Brain pericyte (primary cell): ENCODE results near the gene PALB2.
"Not testable (repeated sequence)": the region's sequence is repeated elsewhere in the genome, so short reads cannot be mapped to it uniquely, and the experiment has no call there.

Experiments used
- DNase-seq: peaks from one replicate; pipeline ENCODE4 v3.0.0-alpha.2; 2012; ENCODE audit warnings: low read depth, low spot score

PALB2 gene

GRCh38 chr16:23584186-23585076, 56.7 kb downstream of the PALB2 start:
- DNase-seq: no peak

GRCh38 chr16:23583271-23583670, 57.8 kb downstream of the PALB2 start:
- not testable (repeated sequence) for DNase-seq

GRCh38 chr16:23581764-23582163, 59.3 kb downstream of the PALB2 start:
- DNase-seq: no peak

- no peak for DNase-seq
Observed at GRCh38 chr16:23580391-23580790, 60.7 kb downstream of the PALB2 start.

- no peak for DNase-seq
Observed at GRCh38 chr16:23579371-23579770, 61.7 kb downstream of the PALB2 start.

- no peak for DNase-seq
Observed at GRCh38 chr16:23578101-23578830, 62.8 kb downstream of the PALB2 start.

- DNase-seq: no peak
Observed at GRCh38 chr16:23577493-23577892, 63.6 kb downstream of the PALB2 start.

GRCh38 chr16:23575834-23576233, 65.3 kb downstream of the PALB2 start:
- no peak for DNase-seq

- DNase-seq: no peak
Observed at GRCh38 chr16:23573817-23574216, 67.3 kb downstream of the PALB2 start.

- DNase-seq: no peak
Observed at GRCh38 chr16:23572394-23572793, 68.7 kb downstream of the PALB2 start.

GRCh38 chr16:23571895-23572294, 69.2 kb downstream of the PALB2 start:
- DNase-seq: no peak

GRCh38 chr16:23570992-23571632, 70.0 kb downstream of the PALB2 start:
- DNase-seq: no peak

GRCh38 chr16:23567602-23568001, 73.5 kb downstream of the PALB2 start:
- no peak for DNase-seq

GRCh38 chr16:23566724-23567123, 74.4 kb downstream of the PALB2 start:
- no peak for DNase-seq

- DNase-seq: no peak
Observed at GRCh38 chr16:23564575-23565363, 76.3 kb downstream of the PALB2 start.

- DNase-seq: no peak
Observed at GRCh38 chr16:23563186-23563585, 77.9 kb downstream of the PALB2 start.

- DNase-seq: no peak
Observed at GRCh38 chr16:23562505-23562904, 78.6 kb downstream of the PALB2 start.

- DNase-seq: no peak
Observed at GRCh38 chr16:23561586-23561985, 79.5 kb downstream of the PALB2 start.

- no peak for DNase-seq
Observed at GRCh38 chr16:23557779-23558702, 83.1 kb downstream of the PALB2 start.
